NB4 (cell line): Measurements from ENCODE around the gene KCTD16.

ENCODE experiments used
- DNase-seq: peaks from one replicate; pipeline ENCODE4 v3.0.0; 2010; ENCODE audit warnings: low read depth
- H3K4me3 ChIP-seq: one replicate; pipeline ENCODE4 v1.5.1; 2011; ENCODE audit warnings: mild to moderate bottlenecking, low read depth, low read length, moderate library complexity
- CTCF ChIP-seq: IDR thresholded peaks from one replicate; pipeline ENCODE4 v1.5.1; 2012; ENCODE audit warnings: low read depth, low read length
- MAX ChIP-seq: IDR thresholded peaks from 2 replicates; pipeline ENCODE4 v1.6.1; 2011; ENCODE audit warnings: low read depth, low read length
- MYC ChIP-seq: IDR thresholded peaks from 2 replicates; pipeline ENCODE4 v1.6.1; 2011; ENCODE audit warnings: low read depth, low read length
- POLR2A ChIP-seq: IDR thresholded peaks from 2 replicates; pipeline ENCODE4 v1.6.1; 2011; ENCODE audit warnings: mild to moderate bottlenecking; ENCODE audit not compliant: insufficient read length; ENCODE audit errors: extremely low read depth

The KCTD16 gene

GRCh38 chr5:144429905-144430304 is 259.2 kb downstream of the KCTD16 start:
- TF ChIP-seq MYC: no peak
- TF ChIP-seq CTCF: no peak
- no peak for TF ChIP-seq MAX
- no peak for TF ChIP-seq POLR2A
- DNase-seq: no peak

GRCh38 chr5:144433140-144433822 is 262.6 kb downstream of the KCTD16 start:
- DNase-seq: no peak
- H3K4me3 ChIP-seq: no peak overlapping the region

More at GRCh38 chr5:144429905-144430304, 259.2 kb downstream of the KCTD16 start:
- H3K4me3 ChIP-seq: no peak overlapping the region

GRCh38 chr5:144433893-144434292 is 263.2 kb downstream of the KCTD16 start:
- TF ChIP-seq CTCF (no peak), MYC (no peak), POLR2A (no peak), MAX (no peak)
- DNase-seq: no peak

More at GRCh38 chr5:144433140-144433822, 262.6 kb downstream of the KCTD16 start:
- TF ChIP-seq MAX (no peak), MYC (no peak), CTCF (no peak), POLR2A (no peak)

GRCh38 chr5:144436007-144436406 is 265.3 kb downstream of the KCTD16 start:
- TF ChIP-seq MYC: no peak
- TF ChIP-seq CTCF: no peak
- no peak for TF ChIP-seq POLR2A
- TF ChIP-seq MAX: no peak
- no peak for DNase-seq
- H3K4me3 ChIP-seq: no peak overlapping the region

More at GRCh38 chr5:144433893-144434292, 263.2 kb downstream of the KCTD16 start:
- no peak overlapping the region for H3K4me3 ChIP-seq

GRCh38 chr5:144438237-144438636 is 267.6 kb downstream of the KCTD16 start:
- DNase-seq: no peak
- H3K4me3 ChIP-seq: no peak overlapping the region
- TF ChIP-seq CTCF: no peak
- TF ChIP-seq MYC: no peak
- no peak for TF ChIP-seq POLR2A
- no peak for TF ChIP-seq MAX
